ENCODE data around the gene WDR7. TPM values are rescaled to one million over a fixed set of nuclear protein-coding genes. Genes with fewer than 3 reads are reported as not detected.

The WDR7 gene
- total RNA-seq, 1 experiment from 2014 or later = 11.0 TPM

GRCh38 chr18:56902653-56903052, 251.5 kb downstream of the WDR7 start:
- DNase-seq (ENCODE audit: low read depth in 1 of 2, low spot score in 2 of 2) = no peak
- Histone ChIP-seq H3K36me3 (no peaks in the 10 kb centered on the region), H3K27ac (no peak overlapping the region), H3K9me3 (replicated peaks) (no peaks in the 10 kb centered on the region), H3K4me3 (no peak overlapping the region), H3K4me1 (replicated peaks) (no peaks in the 10 kb centered on the region), H3K27me3 (replicated peaks) (no peaks in the 10 kb centered on the region)

- DNase-seq (ENCODE audit: low read depth in 1 of 2, low spot score in 2 of 2) = no peak
- H3K9me3 ChIP-seq (replicated peaks) = no peaks in the 10 kb centered on the region
- no peaks in the 10 kb centered on the region for H3K4me1 ChIP-seq (replicated peaks)
- H3K27me3 ChIP-seq (replicated peaks) = no peaks in the 10 kb centered on the region
- H3K4me3 ChIP-seq = no peak overlapping the region
- no peak overlapping the region for H3K27ac ChIP-seq
- H3K36me3 ChIP-seq = no peaks in the 10 kb centered on the region
These were observed 252.5 kb downstream of the WDR7 start for GRCh38 chr18:56903686-56904085.

GRCh38 chr18:56907771-56908170, 256.6 kb downstream of the WDR7 start:
- no peak for DNase-seq (ENCODE audit: low read depth in 1 of 2, low spot score in 2 of 2)
- no peaks in the 10 kb centered on the region for H3K4me1 ChIP-seq (replicated peaks)
- no peak overlapping the region for H3K27ac ChIP-seq
- no peaks in the 10 kb centered on the region for H3K27me3 ChIP-seq (replicated peaks)
- H3K4me3 ChIP-seq = no peak overlapping the region
- H3K36me3 ChIP-seq = no peaks in the 10 kb centered on the region
- no peaks in the 10 kb centered on the region for H3K9me3 ChIP-seq (replicated peaks)

GRCh38 chr18:56910237-56910636, 259.1 kb downstream of the WDR7 start:
- H3K4me3 ChIP-seq = no peak overlapping the region
- H3K27me3 ChIP-seq (replicated peaks) = no peaks in the 10 kb centered on the region
- no peaks in the 10 kb centered on the region for H3K9me3 ChIP-seq (replicated peaks)
- no peaks in the 10 kb centered on the region for H3K36me3 ChIP-seq
- no peaks in the 10 kb centered on the region for H3K4me1 ChIP-seq (replicated peaks)
- no peak overlapping the region for H3K27ac ChIP-seq
- DNase-seq (ENCODE audit: low read depth in 1 of 2, low spot score in 2 of 2) = no peak

- H3K4me1 ChIP-seq (replicated peaks) = no peaks in the 10 kb centered on the region
- H3K27ac ChIP-seq = no peak overlapping the region
- no peak overlapping the region for H3K4me3 ChIP-seq
- H3K27me3 ChIP-seq (replicated peaks) = no peaks in the 10 kb centered on the region
- no peaks in the 10 kb centered on the region for H3K9me3 ChIP-seq (replicated peaks)
- no peak for DNase-seq (ENCODE audit: low read depth in 1 of 2, low spot score in 2 of 2)
- H3K36me3 ChIP-seq = no peaks in the 10 kb centered on the region
These were observed 259.8 kb downstream of the WDR7 start for GRCh38 chr18:56910967-56911366.

GRCh38 chr18:56913941-56914340, 262.8 kb downstream of the WDR7 start:
- Histone ChIP-seq H3K4me1 (replicated peaks) (no peaks in the 10 kb centered on the region), H3K27ac (no peak overlapping the region), H3K4me3 (no peak overlapping the region), H3K9me3 (replicated peaks) (no peaks in the 10 kb centered on the region), H3K27me3 (replicated peaks) (no peaks in the 10 kb centered on the region), H3K36me3 (no peaks in the 10 kb centered on the region)
- DNase-seq (ENCODE audit: low read depth in 1 of 2, low spot score in 2 of 2) = no peak

- Histone ChIP-seq H3K27ac (no peak overlapping the region), H3K27me3 (replicated peaks) (no peaks in the 10 kb centered on the region), H3K4me1 (replicated peaks) (no peaks in the 10 kb centered on the region), H3K36me3 (no peaks in the 10 kb centered on the region), H3K9me3 (replicated peaks) (no peaks in the 10 kb centered on the region), H3K4me3 (no peak overlapping the region)
- DNase-seq (ENCODE audit: low read depth in 1 of 2, low spot score in 2 of 2) = no peak
These were observed 268.0 kb downstream of the WDR7 start for GRCh38 chr18:56919190-56919589.

GRCh38 chr18:56921896-56922480, 270.8 kb downstream of the WDR7 start:
- Histone ChIP-seq H3K36me3 (no peaks in the 10 kb centered on the region), H3K4me1 (replicated peaks) (no peaks in the 10 kb centered on the region), H3K9me3 (replicated peaks) (no peaks in the 10 kb centered on the region), H3K4me3 (no peak overlapping the region), H3K27ac (no peak overlapping the region), H3K27me3 (replicated peaks) (no peaks in the 10 kb centered on the region)
- no peak for DNase-seq (ENCODE audit: low read depth in 1 of 2, low spot score in 2 of 2)

GRCh38 chr18:56926734-56927133, 275.6 kb downstream of the WDR7 start:
- DNase-seq (ENCODE audit: low read depth in 1 of 2, low spot score in 2 of 2) = no peak
- Histone ChIP-seq H3K27me3 (replicated peaks) (no peaks in the 10 kb centered on the region), H3K9me3 (replicated peaks) (no peaks in the 10 kb centered on the region), H3K4me1 (replicated peaks) (no peaks in the 10 kb centered on the region), H3K36me3 (no peaks in the 10 kb centered on the region), H3K27ac (no peak overlapping the region), H3K4me3 (no peak overlapping the region)

GRCh38 chr18:56927786-56928185, 276.6 kb downstream of the WDR7 start:
- H3K27me3 ChIP-seq (replicated peaks) = no peaks in the 10 kb centered on the region
- H3K36me3 ChIP-seq = no peaks in the 10 kb centered on the region
- H3K4me3 ChIP-seq = no peak overlapping the region
- no peak overlapping the region for H3K27ac ChIP-seq
- no peak for DNase-seq (ENCODE audit: low read depth in 1 of 2, low spot score in 2 of 2)
- H3K4me1 ChIP-seq (replicated peaks) = no peaks in the 10 kb centered on the region
- no peaks in the 10 kb centered on the region for H3K9me3 ChIP-seq (replicated peaks)

GRCh38 chr18:56929886-56930285, 278.7 kb downstream of the WDR7 start:
- H3K27me3 ChIP-seq (replicated peaks) = no peaks in the 10 kb centered on the region
- no peaks in the 10 kb centered on the region for H3K36me3 ChIP-seq
- H3K27ac ChIP-seq = no peak overlapping the region
- no peak for DNase-seq (ENCODE audit: low read depth in 1 of 2, low spot score in 2 of 2)
- no peak overlapping the region for H3K4me3 ChIP-seq
- no peaks in the 10 kb centered on the region for H3K9me3 ChIP-seq (replicated peaks)
- H3K4me1 ChIP-seq (replicated peaks) = no peaks in the 10 kb centered on the region

- H3K9me3 ChIP-seq (replicated peaks) = no peaks in the 10 kb centered on the region
These were observed 282.3 kb downstream of the WDR7 start for GRCh38 chr18:56933472-56933871.

GRCh38 chr18:56934131-56934530, 283.0 kb downstream of the WDR7 start:
- Histone ChIP-seq H3K4me3 (no peak overlapping the region), H3K27ac (no peak overlapping the region), H3K4me1 (replicated peaks) (no peaks in the 10 kb centered on the region), H3K9me3 (replicated peaks) (no peaks in the 10 kb centered on the region), H3K27me3 (replicated peaks) (no peaks in the 10 kb centered on the region), H3K36me3 (no peaks in the 10 kb centered on the region)
- DNase-seq (ENCODE audit: low read depth in 1 of 2, low spot score in 2 of 2) = no peak

More at GRCh38 chr18:56933472-56933871, 282.3 kb downstream of the WDR7 start:
- H3K36me3 ChIP-seq = no peaks in the 10 kb centered on the region
- no peaks in the 10 kb centered on the region for H3K27me3 ChIP-seq (replicated peaks)
- no peak overlapping the region for H3K4me3 ChIP-seq
- no peak overlapping the region for H3K27ac ChIP-seq
- DNase-seq (ENCODE audit: low read depth in 1 of 2, low spot score in 2 of 2) = no peak
- H3K4me1 ChIP-seq (replicated peaks) = no peaks in the 10 kb centered on the region

GRCh38 chr18:56934906-56935305, 283.7 kb downstream of the WDR7 start:
- no peak for DNase-seq (ENCODE audit: low read depth in 1 of 2, low spot score in 2 of 2)
- no peaks in the 10 kb centered on the region for H3K4me1 ChIP-seq (replicated peaks)
- no peaks in the 10 kb centered on the region for H3K27me3 ChIP-seq (replicated peaks)
- H3K36me3 ChIP-seq = no peaks in the 10 kb centered on the region
- H3K4me3 ChIP-seq = no peak overlapping the region
- no peaks in the 10 kb centered on the region for H3K9me3 ChIP-seq (replicated peaks)
- H3K27ac ChIP-seq = no peak overlapping the region

- no peaks in the 10 kb centered on the region for H3K9me3 ChIP-seq (replicated peaks)
- H3K27me3 ChIP-seq (replicated peaks) = no peaks in the 10 kb centered on the region
- no peak overlapping the region for H3K4me3 ChIP-seq
- no peaks in the 10 kb centered on the region for H3K36me3 ChIP-seq
- no peak for DNase-seq (ENCODE audit: low read depth in 1 of 2, low spot score in 2 of 2)
- H3K27ac ChIP-seq = no peak overlapping the region
- no peaks in the 10 kb centered on the region for H3K4me1 ChIP-seq (replicated peaks)
These were observed 284.4 kb downstream of the WDR7 start for GRCh38 chr18:56935434-56936040.

Data from SJSA1 (cell line).